ENCODE results near the gene PCNX3. TPM values are rescaled to one million over a fixed set of nuclear protein-coding genes. Genes with fewer than 3 reads are reported as not detected.

PCNX3 gene
- total and polyA plus RNA-seq, 10 of the 15 experiments (the other 5 are each of a cell fraction or from before 2014, with no cell fraction given): 0.03 to 46.6 (median 8.4) TPM

DNA sequence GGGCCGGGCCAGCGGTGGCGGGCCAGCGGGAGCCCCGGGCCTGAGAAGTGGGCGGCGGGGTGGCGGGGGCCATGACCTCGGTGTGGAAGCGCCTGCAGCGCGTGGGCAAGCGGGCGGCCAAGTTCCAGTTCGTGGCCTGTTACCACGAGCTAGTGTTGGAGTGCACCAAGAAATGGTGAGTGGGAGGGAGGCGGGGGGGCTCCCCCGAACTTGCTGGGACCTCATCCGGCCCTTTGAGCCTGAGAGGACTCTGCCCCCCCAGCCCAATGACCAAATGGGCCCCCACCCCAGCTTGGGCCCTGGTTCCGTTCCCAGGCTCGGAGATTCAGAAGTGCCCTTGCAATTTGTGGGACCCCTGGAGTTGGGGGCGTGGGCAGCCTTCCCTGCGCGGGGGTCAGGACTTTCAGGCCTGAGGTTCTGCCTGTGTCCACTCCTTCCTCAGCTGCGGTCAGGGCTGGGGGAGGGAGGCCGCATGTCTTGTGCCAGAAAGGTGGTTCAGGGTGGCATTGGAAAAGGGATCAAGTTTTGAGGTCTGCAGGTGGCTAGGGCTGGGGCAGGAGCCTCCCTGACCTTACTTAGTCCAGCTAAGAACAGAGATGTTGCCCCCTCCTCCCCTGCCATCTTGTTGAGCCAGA lies 39.2 kb upstream of the PCNX3 start:
- no peak for FAIRE-seq
- Histone ChIP-seq H3K9me3 (replicated peaks; ENCODE audit: control insufficient read depth, insufficient read depth, low read length) (no peaks in the 10 kb centered on the region), H3K4me3 (peak overlapping the region; percentile 97), H3K36me3 (ENCODE audit: control insufficient read depth in 2 of 2, insufficient read depth in 2 of 2, low read length in 1 of 2) (peaks cover 5 to 15% of the 10 kb centered on the region in 2 experiments; a peak in 3 of 4 replicates), H3K4me1 (ENCODE audit: control insufficient read depth, insufficient read depth, low read length) (peaks cover 31% of the 10 kb centered on the region), H3K4me2 (ENCODE audit: control insufficient read depth, insufficient read depth) (peak overlapping the region; percentile 100), H3K79me2 (ENCODE audit: control insufficient read depth, insufficient read depth, low read length) (peaks cover 65% of the 10 kb centered on the region), H4K20me1 (ENCODE audit: control insufficient read depth, insufficient read depth) (no peaks in the 10 kb centered on the region; the same call in 1 of the 2 replicates), H3K27ac (ENCODE audit: control insufficient read depth, insufficient read depth) (peak overlapping the region; percentile 96), H2AFZ (ENCODE audit: control insufficient read depth, low read depth, low read length) (no peak overlapping the region; the same call in 1 of the 2 replicates), H3K9ac (ENCODE audit: control insufficient read depth, insufficient read depth, low read length) (peak overlapping the region; percentile 88), H3K27me3 (replicated peaks in 1 of 2; ENCODE audit: control insufficient read depth in 2 of 2, insufficient read depth in 2 of 2, low read length in 1 of 2) (no peaks in the 10 kb centered on the region)
- ChIA-PET SMC1A (ENCODE audit: uncharacterized antibody, unreplicated experiment) (interaction anchor here (0.8 to 4.2 kb wide), 4 partner anchors 11 to 36 kb away, joined by 4 to 93 read pairs (median 7); no protein-coding TSS in a partner anchor), CTCF (interaction anchor here (0.7 to 5.7 kb wide), 8 partner anchors 12 to 135 kb away, joined by 3 to 130 read pairs (median 4); partner anchors contain the start of genes KCNK7 and PCNX3), RAD21 (ENCODE audit: unreplicated experiment) (interaction anchor here (0.6 to 4.0 kb wide), 8 partner anchors 11 to 76 kb away, joined by 3 to 132 read pairs (median 6); partner anchors contain the start of genes KCNK7, PCNX3 and SIPA1), POLR2A (interaction anchor here (0.6 to 4.9 kb wide), 8 partner anchors 11 to 63 kb away, joined by 3 to 129 read pairs (median 6); partner anchors contain the start of genes MAP3K11, PCNX3 and SIPA1)
- TSS peak; percentile 21 for BruUV-seq (replicated peaks)
- intact Hi-C loops (cut with micrococcal nuclease; ENCODE audit: unreplicated experiment) (no loop called here), in situ Hi-C loops (cut with MboI) (no loop called here)
- ATAC-seq: no peak
- WGBS (ENCODE audit: insufficient coverage, insufficient replicate concordance, low lambda C conversion rate, missing lambda C conversion rate): under 1% methylated on average over 25 of the region's 26 CpGs
- no peak for DNase-seq (ENCODE audit: low read depth, low spot score)
- TF ChIP-seq NFIC (IDR thresholded peaks at IDR 0.05; ENCODE audit: low read depth, low read length): no peak
- TF ChIP-seq IRF4 (IDR thresholded peaks at IDR 0.05; ENCODE audit: low read depth, low read length): no peak
- TF ChIP-seq RAD51 (IDR thresholded peaks at IDR 0.05): no peak
- TF ChIP-seq POLR2AphosphoS5 (IDR thresholded peaks at IDR 0.05; ENCODE audit: low read length): no peak
- peak; percentile 55; the same call in 1 of the 2 replicates for TF ChIP-seq LARP7 (IDR thresholded peaks at IDR 0.05)
- TF ChIP-seq BACH1 (IDR thresholded peaks at IDR 0.05; ENCODE audit: borderline replicate concordance): peak; percentile 37; the same call in 1 of the 2 replicates
- TF ChIP-seq GABPA (IDR thresholded peaks at IDR 0.05; ENCODE audit: low read depth): no peak
- 0 out of 2 replicates have a peak, but pooled peaks have one; percentile 1 for TF ChIP-seq MXI1 (IDR thresholded peaks at IDR 0.05; ENCODE audit: low read depth, low read length)
- no peak for TF ChIP-seq RCOR1 (conservative IDR thresholded peaks at IDR 0.05; ENCODE audit: low read depth, low read length)
- no peak for TF ChIP-seq IKZF1 (conservative IDR thresholded peaks at IDR 0.05)
- TF ChIP-seq, protein P1, sequence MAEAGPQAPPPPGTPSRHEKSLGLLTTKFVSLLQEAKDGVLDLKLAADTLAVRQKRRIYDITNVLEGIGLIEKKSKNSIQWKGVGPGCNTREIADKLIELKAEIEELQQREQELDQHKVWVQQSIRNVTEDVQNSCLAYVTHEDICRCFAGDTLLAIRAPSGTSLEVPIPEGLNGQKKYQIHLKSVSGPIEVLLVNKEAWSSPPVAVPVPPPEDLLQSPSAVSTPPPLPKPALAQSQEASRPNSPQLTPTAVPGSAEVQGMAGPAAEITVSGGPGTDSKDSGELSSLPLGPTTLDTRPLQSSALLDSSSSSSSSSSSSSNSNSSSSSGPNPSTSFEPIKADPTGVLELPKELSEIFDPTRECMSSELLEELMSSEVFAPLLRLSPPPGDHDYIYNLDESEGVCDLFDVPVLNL (IDR thresholded peaks at IDR 0.05; ENCODE audit: low read depth, low read length): no peak
- TF ChIP-seq MAX (IDR thresholded peaks at IDR 0.05; ENCODE audit: low read depth, low read length): no peak
- no peak for TF ChIP-seq CHD2 (IDR thresholded peaks at IDR 0.05; ENCODE audit: borderline replicate concordance, low read depth, low read length)
- TF ChIP-seq ZNF24 (IDR thresholded peaks at IDR 0.05): no peak
- TF ChIP-seq KAT2A (conservative IDR thresholded peaks at IDR 0.05; ENCODE audit: control insufficient read depth, low read depth, low read length): no peak
- TF ChIP-seq SKIL (IDR thresholded peaks at IDR 0.05; ENCODE audit: low read depth, poor library complexity, severe bottlenecking): no peak
- no peak for TF ChIP-seq NR2C1 (IDR thresholded peaks at IDR 0.05)
- TF ChIP-seq SMC3 (IDR thresholded peaks at IDR 0.05; ENCODE audit: borderline replicate concordance, low read length): no peak
- no peak for TF ChIP-seq ATF7 (IDR thresholded peaks at IDR 0.05; ENCODE audit: low read depth)
- TF ChIP-seq ZNF207 (IDR thresholded peaks at IDR 0.05; ENCODE audit: borderline replicate concordance): no peak
- TF ChIP-seq BCL11A (IDR thresholded peaks at IDR 0.05; ENCODE audit: low read depth, low read length): no peak
- TF ChIP-seq FOXM1 (IDR thresholded peaks at IDR 0.05; ENCODE audit: low read depth, low read length): no peak
- no peak for TF ChIP-seq PAX8 (IDR thresholded peaks at IDR 0.05)
